Measurements from ENCODE around the gene RNF220. TPM values are rescaled to one million over a fixed set of nuclear protein-coding genes. Genes with fewer than 3 reads are reported as not detected.

Gene RNF220
- total RNA-seq, 6 experiments from 2014 or later: 42.1 to 54.7 (median 51.9) TPM

- Mint-ChIP-seq H3K36me3 (ENCODE audit: low read depth) (0 out of 2 replicates have a peak, but pooled peaks cover 7% of the 10 kb centered on the region), H3K4me1 (ENCODE audit: low read depth) (peaks cover 11% of the 10 kb centered on the region), H3K9me3 (peaks cover 8% of the 10 kb centered on the region; the same call in 1 of the 2 replicates), H3K4me3 (no peak overlapping the region), H3K27me3 (ENCODE audit: insufficient read depth) (peaks cover 30% of the 10 kb centered on the region), H3K27ac (no peak overlapping the region)
- TF ChIP-seq CTCF (IDR thresholded peaks at IDR 0.05): no peak
- DNase-seq: no peak
Observed at GRCh38 chr1:44408212-44408582, 3.1 kb downstream of the RNF220 start.

- DNase-seq: no peak
- H3K27me3 Mint-ChIP-seq (ENCODE audit: insufficient read depth): peaks cover 28% of the 10 kb centered on the region
- no peak overlapping the region for H3K27ac Mint-ChIP-seq
- H3K9me3 Mint-ChIP-seq: peaks cover 8% of the 10 kb centered on the region; the same call in 1 of the 2 replicates
- no peak overlapping the region for H3K4me3 Mint-ChIP-seq
- H3K4me1 Mint-ChIP-seq (ENCODE audit: low read depth): peaks cover 11% of the 10 kb centered on the region
- H3K36me3 Mint-ChIP-seq (ENCODE audit: low read depth): 0 out of 2 replicates have a peak, but pooled peaks cover 7% of the 10 kb centered on the region
- no peak for TF ChIP-seq CTCF (IDR thresholded peaks at IDR 0.05)
Observed at GRCh38 chr1:44408632-44409602, 3.9 kb downstream of the RNF220 start.

- no peak for TF ChIP-seq CTCF (IDR thresholded peaks at IDR 0.05)
- Mint-ChIP-seq H3K27me3 (ENCODE audit: insufficient read depth) (peaks cover 24% of the 10 kb centered on the region), H3K4me3 (no peak overlapping the region), H3K27ac (no peak overlapping the region), H3K36me3 (ENCODE audit: low read depth) (0 out of 2 replicates have a peak, but pooled peaks cover 7% of the 10 kb centered on the region), H3K9me3 (peaks cover 8% of the 10 kb centered on the region; the same call in 1 of the 2 replicates), H3K4me1 (ENCODE audit: low read depth) (peaks cover 11% of the 10 kb centered on the region)
- DNase-seq: no peak
Observed at GRCh38 chr1:44409757-44410156, 4.7 kb downstream of the RNF220 start.

DNA sequence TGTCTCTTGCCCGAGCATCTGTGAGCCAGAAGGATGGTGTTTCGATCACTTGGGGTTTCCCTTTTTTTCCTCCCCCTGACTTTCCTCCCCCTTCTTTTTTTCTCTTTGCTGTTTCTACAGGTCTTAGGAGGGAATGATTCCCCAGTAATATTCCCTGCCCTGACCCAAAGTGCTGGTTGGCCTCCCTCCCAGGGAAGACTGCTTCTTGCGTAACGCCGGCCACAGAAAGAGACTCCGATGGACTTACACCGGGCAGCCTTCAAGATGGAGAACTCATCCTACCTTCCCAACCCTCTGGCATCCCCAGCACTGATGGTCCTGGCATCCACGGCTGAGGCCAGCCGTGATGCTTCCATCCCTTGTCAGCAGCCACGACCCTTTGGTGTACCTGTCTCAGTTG lies 6.8 kb downstream of the RNF220 start:
- Mint-ChIP-seq H3K36me3 (ENCODE audit: low read depth) (0 out of 2 replicates have a peak, but pooled peaks cover 7% of the 10 kb centered on the region), H3K9me3 (peaks cover 8% of the 10 kb centered on the region; the same call in 1 of the 2 replicates), H3K4me3 (no peak overlapping the region), H3K27ac (no peak overlapping the region), H3K4me1 (ENCODE audit: low read depth) (no peaks in the 10 kb centered on the region), H3K27me3 (ENCODE audit: insufficient read depth) (peaks cover 19% of the 10 kb centered on the region)
- TF ChIP-seq CTCF (IDR thresholded peaks at IDR 0.05): no peak
- DNase-seq: no peak

DNA sequence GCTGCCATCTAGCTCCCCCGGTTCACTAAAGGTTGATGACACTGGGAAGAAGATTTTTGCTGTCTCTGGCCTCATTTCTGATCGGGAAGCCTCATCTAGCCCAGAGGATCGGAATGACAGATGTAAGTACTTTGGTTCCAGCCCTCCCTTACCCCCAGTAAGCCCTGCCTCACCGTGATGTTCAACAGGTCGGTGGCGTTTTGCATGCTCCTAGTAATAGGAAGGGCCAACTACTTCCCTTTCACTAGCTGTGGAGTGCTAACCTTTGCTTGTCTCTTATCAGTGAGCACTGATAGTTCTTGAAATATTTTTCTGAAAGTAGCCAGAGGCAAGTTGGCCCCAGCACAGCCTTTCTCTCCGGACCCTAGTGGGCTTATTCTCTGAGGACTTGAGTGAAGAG lies 7.5 kb downstream of the RNF220 start:
- H3K9me3 Mint-ChIP-seq: peaks cover 8% of the 10 kb centered on the region; the same call in 1 of the 2 replicates
- DNase-seq: no peak
- TF ChIP-seq CTCF (IDR thresholded peaks at IDR 0.05): no peak
- H3K36me3 Mint-ChIP-seq (ENCODE audit: low read depth): 0 out of 2 replicates have a peak, but pooled peaks cover 7% of the 10 kb centered on the region
- no peak overlapping the region for H3K27ac Mint-ChIP-seq
- H3K27me3 Mint-ChIP-seq (ENCODE audit: insufficient read depth): peaks cover 24% of the 10 kb centered on the region
- H3K4me1 Mint-ChIP-seq (ENCODE audit: low read depth): no peaks in the 10 kb centered on the region
- H3K4me3 Mint-ChIP-seq: no peak overlapping the region
